GM19239 (cell line): ENCODE measurements around the gene CLRN1.
"Not testable (repeated sequence)": the region's sequence is repeated elsewhere in the genome, so short reads cannot be mapped to it uniquely, and the experiment has no call there.

Source experiments
- DNase-seq: peaks from one replicate; pipeline ENCODE4 v3.0.0; 2011; ENCODE audit warnings: low spot score; ENCODE audit not compliant: insufficient read length
- FAIRE-seq: peaks from 2 replicates; lab custom pipeline; 2011; peaks lifted over from hg19 to GRCh38; lab: Jason Lieb, UNC

CLRN1 gene, protein sequence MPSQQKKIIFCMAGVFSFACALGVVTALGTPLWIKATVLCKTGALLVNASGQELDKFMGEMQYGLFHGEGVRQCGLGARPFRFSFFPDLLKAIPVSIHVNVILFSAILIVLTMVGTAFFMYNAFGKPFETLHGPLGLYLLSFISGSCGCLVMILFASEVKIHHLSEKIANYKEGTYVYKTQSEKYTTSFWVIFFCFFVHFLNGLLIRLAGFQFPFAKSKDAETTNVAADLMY

GRCh38 chr3:150972366-150973071 lies at the start of gene CLRN1:
Gene CLRN1 (minus strand): TSS chr3:150972727. CDS start chr3:150972708, 19 bp downstream.
- no peak for FAIRE-seq
- DNase-seq, result no peak

GRCh38 chr3:151016478-151016795 lies 43.9 kb upstream of the CLRN1 start:
- FAIRE-seq, result no peak

GRCh38 chr3:151015767-151016477 lies 43.4 kb upstream of the CLRN1 start:
- DNase-seq (no peak), FAIRE-seq (no peak)

More at GRCh38 chr3:151016478-151016795, 43.9 kb upstream of the CLRN1 start:
- DNase-seq, result no peak

DNA sequence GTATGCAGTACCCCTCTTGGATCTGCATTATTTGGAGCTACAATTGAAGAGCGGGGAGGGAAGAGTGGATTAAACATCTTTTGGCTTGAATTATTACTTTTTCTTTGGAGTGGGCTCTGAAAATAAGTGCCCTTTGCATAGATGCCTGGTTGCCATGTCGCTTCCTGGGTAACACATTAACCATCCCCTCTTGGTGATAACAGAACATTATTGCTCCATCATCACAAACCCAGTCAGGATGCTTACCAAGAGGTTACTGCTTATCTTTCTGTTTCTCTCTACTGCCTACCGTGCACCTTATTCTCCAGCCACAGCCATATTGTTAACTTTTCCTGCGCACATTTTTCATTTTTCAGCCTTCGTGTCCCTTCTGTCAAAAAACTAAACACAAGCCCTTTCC lies 42.7 kb upstream of the CLRN1 start:
- no peak for FAIRE-seq
- no peak for DNase-seq

DNA sequence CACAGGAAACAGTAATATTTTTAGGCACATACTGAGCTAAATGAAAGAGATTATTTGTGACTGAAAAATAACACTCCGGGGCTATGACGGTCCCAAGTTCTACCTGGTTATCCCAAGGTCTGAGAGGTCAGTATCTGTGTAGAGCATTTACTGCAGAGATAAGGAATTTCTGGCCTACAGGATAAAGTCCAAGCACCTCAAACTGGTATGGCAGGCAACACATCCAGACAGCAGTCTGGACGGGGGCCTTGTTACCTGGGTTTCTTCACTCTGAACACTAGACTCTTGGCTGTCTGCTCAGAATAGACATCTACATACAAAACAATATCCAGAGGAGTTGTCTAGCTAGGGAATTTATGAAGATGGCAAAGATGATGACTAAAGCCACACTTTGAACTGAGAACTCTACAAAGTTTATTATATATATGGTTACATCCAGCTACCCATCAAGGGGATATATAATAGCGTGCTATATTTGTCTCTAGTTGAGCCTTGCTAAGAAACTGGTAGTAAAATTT lies 42.0 kb upstream of the CLRN1 start:
- FAIRE-seq, result no peak
- no peak for DNase-seq

- FAIRE-seq, result no peak
- DNase-seq, result no peak
Measured at GRCh38 chr3:151012753-151013152, 40.2 kb upstream of the CLRN1 start.

DNA sequence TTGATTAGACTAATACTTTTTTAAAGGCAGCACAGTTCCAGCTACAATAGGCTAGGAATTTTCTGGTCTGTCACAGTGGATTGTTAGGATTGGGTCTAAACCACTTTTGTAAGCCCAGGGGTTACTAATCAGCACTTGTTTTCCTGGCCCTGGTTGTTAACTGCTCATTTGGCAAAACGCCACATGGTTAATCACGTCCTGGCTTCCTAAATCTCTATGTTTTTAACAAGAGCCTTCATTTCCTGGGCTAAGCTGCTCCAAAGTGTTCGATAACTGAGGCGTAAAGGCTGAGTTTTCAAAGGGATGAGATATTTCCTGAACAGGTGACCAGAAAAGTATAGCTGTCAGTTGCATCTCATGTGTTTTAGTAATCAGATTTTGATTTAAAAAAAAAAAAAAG lies 38.9 kb upstream of the CLRN1 start:
- DNase-seq (no peak), FAIRE-seq (no peak)

DNA sequence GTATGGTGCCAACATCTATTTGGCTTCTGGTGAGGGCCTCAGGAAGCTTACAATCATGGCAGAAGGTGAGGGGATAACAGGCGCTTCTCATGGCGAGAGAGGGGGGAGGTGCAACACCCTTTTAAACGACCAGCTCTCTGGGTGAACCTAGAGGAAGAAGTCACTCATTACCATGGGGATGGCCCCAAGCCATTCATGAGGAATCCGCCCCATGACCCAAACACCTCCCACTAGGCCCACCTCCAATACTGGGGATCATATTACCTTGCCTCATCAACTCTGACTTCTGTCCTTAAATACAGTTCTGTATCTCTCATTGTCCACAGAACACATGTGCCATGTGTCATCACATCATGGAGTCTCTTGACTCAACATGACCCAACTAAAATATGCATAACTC lies 37.5 kb upstream of the CLRN1 start:
- FAIRE-seq (no peak), DNase-seq (no peak)

- DNase-seq (no peak), FAIRE-seq (no peak)
Measured at GRCh38 chr3:151009430-151009829, 36.9 kb upstream of the CLRN1 start.

GRCh38 chr3:151008699-151009098 lies 36.2 kb upstream of the CLRN1 start:
- DNase-seq, result no peak
- no peak for FAIRE-seq

- DNase-seq (no peak), FAIRE-seq (no peak)
Measured at GRCh38 chr3:151003768-151004134, 31.2 kb upstream of the CLRN1 start.

- no peak for DNase-seq
- no peak for FAIRE-seq
Measured at GRCh38 chr3:151003029-151003767, 30.7 kb upstream of the CLRN1 start.

DNA sequence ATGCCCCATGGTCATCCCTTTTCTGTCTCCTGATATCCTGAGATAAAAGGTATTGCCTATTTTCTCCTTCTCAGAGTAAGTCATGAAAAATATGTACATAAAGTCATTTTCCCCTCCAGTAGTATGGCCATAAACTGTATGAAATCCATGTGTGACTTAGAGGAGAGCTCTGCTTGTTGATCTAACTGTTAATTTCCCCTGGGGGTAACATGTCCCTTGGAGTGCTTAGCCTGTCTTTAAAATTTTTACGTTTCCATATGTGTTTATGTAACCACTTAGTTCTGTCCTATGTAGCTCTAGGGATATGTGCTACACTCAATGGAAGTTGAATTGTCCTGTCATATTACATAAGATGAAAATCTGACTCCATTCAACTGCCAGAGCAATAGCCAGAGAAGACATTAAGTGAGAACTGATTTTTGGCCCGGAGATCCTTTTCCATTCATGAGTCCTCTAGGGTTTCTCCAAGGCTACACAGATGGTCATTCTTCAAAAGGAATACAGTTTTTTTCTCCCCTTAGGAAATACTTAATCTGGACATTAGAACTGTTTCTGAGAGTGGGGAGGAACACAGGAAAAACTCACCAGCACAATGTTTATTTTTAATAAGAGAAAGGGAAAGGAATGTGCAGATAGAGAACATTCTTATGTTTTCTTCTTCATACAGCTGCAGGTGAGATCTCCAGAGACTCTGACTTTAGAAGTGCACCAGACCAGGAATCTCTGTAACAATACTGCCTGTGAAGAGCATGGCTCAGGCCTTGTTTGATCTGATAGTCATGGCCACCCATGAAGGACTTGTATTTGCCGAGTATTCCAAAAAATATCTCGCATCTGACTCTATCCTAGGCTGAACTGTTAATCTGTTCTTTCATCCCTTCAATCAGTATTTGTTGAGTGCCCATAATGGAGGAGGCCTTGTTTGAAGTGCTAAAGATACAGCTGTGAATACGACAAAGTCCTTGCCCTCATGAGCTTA lies 29.8 kb upstream of the CLRN1 start:
- no peak for DNase-seq
- no peak for FAIRE-seq

DNA sequence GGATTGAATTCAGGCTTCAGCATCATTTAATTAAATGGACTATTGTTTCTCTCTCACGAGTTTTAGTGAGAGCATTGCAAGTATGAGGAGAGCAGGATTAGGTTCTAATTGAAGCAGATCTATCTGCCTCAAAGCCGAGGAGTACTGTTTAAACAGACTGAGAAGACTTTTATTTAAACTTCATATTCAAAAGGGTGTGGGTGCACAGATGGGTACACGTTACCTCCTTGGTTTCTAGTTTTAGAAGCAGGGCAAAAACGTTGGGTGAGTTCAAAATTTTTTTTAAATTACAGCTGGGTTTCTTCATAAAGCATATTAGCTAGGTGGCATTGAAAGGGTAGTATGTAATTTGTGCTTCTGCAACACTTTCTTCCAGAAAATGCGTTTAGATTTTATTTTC lies 26.5 kb upstream of the CLRN1 start:
- FAIRE-seq (no peak), DNase-seq (no peak)

DNA sequence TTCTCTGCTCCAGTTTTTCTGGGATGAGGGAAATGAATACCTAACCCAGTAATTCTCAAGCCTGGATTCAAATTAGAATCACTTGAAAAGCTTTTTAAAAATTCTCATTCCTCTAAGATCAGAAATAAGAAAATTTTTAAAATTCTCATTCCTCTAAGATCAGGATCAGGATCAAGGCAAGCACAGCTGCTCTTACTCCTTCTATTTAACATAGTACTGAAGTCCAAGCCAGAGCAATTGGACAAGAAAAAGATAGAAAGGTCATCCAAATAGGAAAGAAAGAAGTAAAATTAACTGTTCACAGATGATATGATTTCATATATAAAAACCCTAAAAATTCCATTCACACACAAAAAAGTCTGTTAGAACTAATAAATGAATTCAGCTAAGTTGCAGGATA lies 24.2 kb upstream of the CLRN1 start:
- FAIRE-seq, result no peak

GRCh38 chr3:150995510-150995909 lies 23.0 kb upstream of the CLRN1 start:
- DNase-seq (no peak), FAIRE-seq (no peak)

More for the DNA sequence above, 24.2 kb upstream of the CLRN1 start:
- no peak for DNase-seq

GRCh38 chr3:150989208-150989607 lies 16.7 kb upstream of the CLRN1 start:
- no peak for DNase-seq
- FAIRE-seq, result no peak

DNA sequence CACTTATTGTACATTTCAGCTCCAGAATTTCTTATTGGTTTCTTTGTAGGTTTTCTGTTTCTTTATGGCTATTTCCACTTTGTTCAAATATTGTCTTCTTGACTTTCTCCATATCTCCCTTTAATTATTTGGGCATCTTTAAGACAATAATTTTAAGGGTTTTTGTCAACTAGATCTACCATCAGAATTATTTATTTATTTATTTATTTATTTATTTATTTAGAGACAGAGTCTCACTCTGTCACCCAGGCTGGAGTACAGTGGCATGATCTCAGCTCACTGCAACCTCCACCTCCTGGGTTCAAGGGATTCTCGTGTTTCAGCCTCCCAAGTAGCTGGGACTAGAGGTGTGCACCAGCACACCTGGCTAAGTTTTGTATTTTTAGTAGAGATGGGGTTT lies 15.9 kb upstream of the CLRN1 start:
- not testable (repeated sequence) for FAIRE-seq, DNase-seq

DNA sequence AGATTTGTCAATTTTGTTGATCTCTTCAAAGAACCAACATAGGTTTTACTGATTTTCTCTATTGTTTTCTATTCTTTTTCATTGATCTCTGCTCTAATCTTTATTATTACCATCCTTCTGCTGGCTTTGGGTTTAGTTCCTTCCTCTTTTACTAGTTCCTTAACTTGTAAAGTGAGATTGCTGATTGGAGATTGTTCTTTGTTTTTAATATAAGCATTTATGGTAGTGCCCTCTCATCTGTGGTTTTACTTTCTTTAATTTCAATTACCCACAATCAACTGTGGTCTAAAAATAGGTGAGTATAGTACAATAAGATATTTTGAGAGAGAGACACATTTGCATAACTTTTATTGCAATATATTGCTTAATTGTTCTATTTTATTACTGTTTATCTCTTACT lies 13.2 kb upstream of the CLRN1 start:
- DNase-seq, result no peak
- no peak for FAIRE-seq
